CD14-positive monocyte (primary cell): Measurements from ENCODE around the gene RGS9. TPM values are rescaled to one million over a fixed set of nuclear protein-coding genes. Genes with fewer than 3 reads are reported as not detected.

Experiments
- DNase-seq, 3 donors: peaks; one replicate each; pipeline ENCODE4 v3.0.0-alpha.2; 2011 to 2022
- H2AFZ ChIP-seq: 2 replicates; pipeline ENCODE4 v1.6.0; 2012; ENCODE audit warnings: mild to moderate bottlenecking, low read depth, low read length, inconsistent platforms; ENCODE audit not compliant: insufficient read depth, poor library complexity, severe bottlenecking
- H3K27ac ChIP-seq, 2 donors: 1 replicate in 1 of 2; 2 replicates in 1 of 2; pipeline ENCODE4 v1.5.1; 2012 to 2013; ENCODE audit warnings: low read length in 2 of 2, control low read depth in 1 of 2, inconsistent platforms in 1 of 2, low read depth in 1 of 2, mild to moderate bottlenecking in 1 of 2
- H3K27me3 ChIP-seq, 2 donors: one replicate each; pipeline versions ENCODE4 v1.6.0 to v1.6.1; 2011 to 2013; ENCODE audit warnings: low read length in 2 of 2; ENCODE audit not compliant: control insufficient read depth in 2 of 2, insufficient read depth in 2 of 2
- H3K36me3 ChIP-seq, 2 donors: replicated peaks in 1 of 2; 1 replicate in 1 of 2; 2 replicates in 1 of 2; pipeline versions ENCODE4 v1.5.1 to v1.6.1; 2012 to 2013; ENCODE audit warnings: low read length in 2 of 2, control low read depth in 1 of 2, inconsistent platforms in 1 of 2, mild to moderate bottlenecking in 1 of 2; ENCODE audit not compliant: insufficient read depth in 2 of 2, control insufficient read depth in 1 of 2
- H3K4me1 ChIP-seq, 2 donors: 1 replicate in 1 of 2; 2 replicates in 1 of 2; pipeline versions ENCODE4 v1.5.1 to v1.6.1; 2012 to 2013; ENCODE audit warnings: low read length in 2 of 2, control low read depth in 1 of 2, inconsistent platforms in 1 of 2, mild to moderate bottlenecking in 1 of 2, moderate library complexity in 1 of 2; ENCODE audit not compliant: insufficient read depth in 2 of 2, control insufficient read depth in 1 of 2
- H3K4me2 ChIP-seq: replicated peaks from 2 replicates; pipeline ENCODE3; 2012; ENCODE audit warnings: low read length, moderate library complexity, mild to moderate bottlenecking; ENCODE audit not compliant: poor library complexity, severe bottlenecking; ENCODE audit errors: extremely low read depth
- H3K4me3 ChIP-seq, 3 experiments: fragments of 200-600 bp in 1 of 3; sonication (generic) in 1 of 3; replicated peaks in 1 of 3; 1 replicate in 2 of 3; 2 replicates in 1 of 3; pipeline ENCODE4 v1.5.1; 2011 to 2013; ENCODE audit warnings: low read length in 3 of 3, mild to moderate bottlenecking in 3 of 3, control low read depth in 2 of 3, low read depth in 2 of 3, inconsistent platforms in 1 of 3, moderate library complexity in 1 of 3
- H3K79me2 ChIP-seq: 2 replicates; pipeline ENCODE4 v1.6.0; 2012; ENCODE audit warnings: mild to moderate bottlenecking, control low read depth, inconsistent platforms, low read length, moderate library complexity; ENCODE audit not compliant: insufficient read depth
- H3K9ac ChIP-seq: 2 replicates; pipeline ENCODE4 v1.6.0; 2017; ENCODE audit warnings: low read length, mild to moderate bottlenecking; ENCODE audit not compliant: insufficient read depth, poor library complexity, severe bottlenecking
- H3K9me3 ChIP-seq, 2 donors: replicated peaks in 1 of 2; 1 replicate in 1 of 2; 2 replicates in 1 of 2; pipeline versions ENCODE4 v1.5.1 to v1.6.1; 2012 to 2013; ENCODE audit warnings: low read length in 2 of 2, control low read depth in 1 of 2; ENCODE audit not compliant: control insufficient read depth in 1 of 2, insufficient read depth in 1 of 2
- H4K20me1 ChIP-seq: 2 replicates; pipeline ENCODE4 v1.6.0; 2012; ENCODE audit warnings: mild to moderate bottlenecking, low read length, control low read depth, moderate library complexity; ENCODE audit not compliant: insufficient read depth
- H3K27ac Mint-ChIP-seq, 7 donors: one replicate each; pipeline ENCODE4 v1.8.0; 2020; ENCODE audit warnings: mild to moderate bottlenecking in 7 of 7, mixed read lengths in 7 of 7, moderate library complexity in 6 of 7, inconsistent platforms in 2 of 7
- H3K27me3 Mint-ChIP-seq, 3 donors: one replicate each; pipeline ENCODE4 v1.8.0; 2021 to 2022; ENCODE audit warnings: low read depth in 3 of 3, mild to moderate bottlenecking in 3 of 3, mixed read lengths in 3 of 3, moderate library complexity in 3 of 3, inconsistent platforms in 1 of 3
- H3K36me3 Mint-ChIP-seq, 2 donors: one replicate each; pipeline ENCODE4 v1.8.0; 2020; ENCODE audit warnings: mixed read lengths in 2 of 2, inconsistent platforms in 1 of 2, mild to moderate bottlenecking in 1 of 2
- H3K4me1 Mint-ChIP-seq: one replicate; pipeline ENCODE4 v1.8.0; 2020; ENCODE audit warnings: mild to moderate bottlenecking, mixed read lengths
- H3K4me3 Mint-ChIP-seq, 2 donors: one replicate each; pipeline ENCODE4 v1.8.0; 2020; ENCODE audit warnings: mild to moderate bottlenecking in 2 of 2, mixed read lengths in 2 of 2, moderate library complexity in 1 of 2
- H3K9me3 Mint-ChIP-seq, 7 donors: one replicate each; pipeline ENCODE4 v1.8.0; 2020 to 2022; ENCODE audit warnings: mixed read lengths in 7 of 7, mild to moderate bottlenecking in 6 of 7, moderate library complexity in 6 of 7, inconsistent platforms in 2 of 7
- CTCF ChIP-seq: fragments of 200-600 bp; IDR thresholded peaks from one replicate; pipeline ENCODE4 v1.8.0; 2022; ENCODE audit warnings: antibody characterized with exemption, mild to moderate bottlenecking
- WGBS: methylation state at CpG from one replicate; pipeline ENCODE4 v1.1.5; 2013; ENCODE audit warnings: missing lambda C conversion rate; ENCODE audit not compliant: insufficient coverage; 5-methylcytosine and 5-hydroxymethylcytosine counted together
- intact Hi-C, 2 donors: fragments of 100-400 bp; cut with micrococcal nuclease; formaldehyde crosslinking; loops; one replicate each; pipeline versions ENCODE4 v1.15.0 to v1.15.1; 2023
- polyA plus RNA-seq, 3 donors: library from polyadenylated mRNA; depleted of rRNA in 1 of 3; unstranded in 2 of 3; stranded (reverse) in 1 of 3; fragments of 300-500 nt in 2 of 3; fragments of >200 nt in 1 of 3; fragmentation: Illumina TruSeq in 2 of 3; gene quantifications; 1 replicate in 2 of 3; 2 replicates in 1 of 3; pipeline ENCODE4 v1.2.3, GENCODE V29; 2012 to 2021

Gene RGS9
- polyA plus RNA-seq, 3 donors = 0.08 TPM; not detected in 2

GRCh38 chr17:65182233-65182632 lies 45.1 kb downstream of the RGS9 start:
- TF ChIP-seq CTCF = no peak
- Histone ChIP-seq H3K4me2 (no peak overlapping the region), H4K20me1 (no peaks in the 10 kb centered on the region), H3K79me2 (no peaks in the 10 kb centered on the region), H3K27me3 (no peaks in the 10 kb centered on the region), H3K4me3 (no peak overlapping the region), H3K36me3 (no peaks in the 10 kb centered on the region), H3K9me3 (no peaks in the 10 kb centered on the region), H3K27ac (no peak overlapping the region), H3K9ac (no peak overlapping the region), H3K4me1 (peaks cover 4 to 9% of the 10 kb centered on the region in 2 donors), H2AFZ (no peak overlapping the region)
- intact Hi-C loops = no loop called here
- Mint-ChIP-seq H3K27ac (no peak overlapping the region), H3K9me3 (no peaks in the 10 kb centered on the region), H3K27me3 (peaks cover 4 to 7% (median 5%) of the 10 kb centered on the region in 3 donors), H3K4me3 (no peak overlapping the region), H3K36me3 (no peaks in the 10 kb centered on the region), H3K4me1 (peaks cover 5% of the 10 kb centered on the region)
- DNase-seq = no peak
- 79% methylated on average over 9 of the region's 9 CpGs for WGBS

- intact Hi-C loops = no loop called here
- Histone ChIP-seq H3K79me2 (no peaks in the 10 kb centered on the region), H2AFZ (no peak overlapping the region), H3K27me3 (no peaks in the 10 kb centered on the region), H3K27ac (no peak overlapping the region), H3K4me1 (peaks cover 4 to 9% of the 10 kb centered on the region in 2 donors), H3K9ac (no peak overlapping the region), H3K9me3 (no peaks in the 10 kb centered on the region), H3K36me3 (no peaks in the 10 kb centered on the region), H4K20me1 (no peaks in the 10 kb centered on the region), H3K4me2 (no peak overlapping the region), H3K4me3 (no peak overlapping the region)
- no peak for TF ChIP-seq CTCF
- H3K27ac Mint-ChIP-seq = no peak overlapping the region
- 80% methylated on average over 3 of the region's 6 CpGs for WGBS
- H3K4me3 Mint-ChIP-seq = no peak overlapping the region
- DNase-seq = no peak
- no peaks in the 10 kb centered on the region for H3K36me3 Mint-ChIP-seq
- H3K27me3 Mint-ChIP-seq = peaks cover 4 to 7% (median 7%) of the 10 kb centered on the region in 3 donors
- H3K4me1 Mint-ChIP-seq = peaks cover 5% of the 10 kb centered on the region
- H3K9me3 Mint-ChIP-seq = no peaks in the 10 kb centered on the region
Measured at GRCh38 chr17:65183736-65184135, 46.6 kb downstream of the RGS9 start.
